Liver (tissue), 3 donors: ENCODE results near the gene KIAA1191.

Experiments used
- JUND ChIP-seq, 2 donors: IDR thresholded peaks; 2 replicates each; pipeline ENCODE4 v1.6.1; 2016; ENCODE audit warnings: antibody characterized with exemption in 2 of 2
- NR2F2 ChIP-seq: IDR thresholded peaks from 2 replicates; pipeline ENCODE4 v1.6.1; 2016; ENCODE audit warnings: antibody characterized with exemption
- RAD21 ChIP-seq, 2 donors: IDR thresholded peaks; 2 replicates each; pipeline ENCODE4 v1.6.1; 2016; ENCODE audit warnings: antibody characterized with exemption in 2 of 2, mild to moderate bottlenecking in 2 of 2
- SP1 ChIP-seq: IDR thresholded peaks from 2 replicates; pipeline ENCODE4 v1.6.1; 2018; ENCODE audit warnings: antibody characterized with exemption, mild to moderate bottlenecking
- TAF1 ChIP-seq: conservative IDR thresholded peaks from 2 replicates; pipeline ENCODE4 v1.6.1; 2016; ENCODE audit warnings: antibody characterized with exemption, mild to moderate bottlenecking
- YY1 ChIP-seq: IDR thresholded peaks from 2 replicates; pipeline ENCODE4 v1.6.1; 2016; ENCODE audit warnings: antibody characterized with exemption, mild to moderate bottlenecking
- TF ChIP-seq, protein P1 (sequence below): fragments of 150-350 bp; IDR thresholded peaks from 2 replicates; pipeline ENCODE4 v1.5.1; 2017; ENCODE audit warnings: improper control_type of control experiment, low read depth, low read length; ENCODE audit not compliant: missing input control
- TF ChIP-seq, protein P2 (sequence below): IDR thresholded peaks from 2 replicates; pipeline ENCODE4 v1.6.1; 2016; ENCODE audit warnings: antibody characterized with exemption, mild to moderate bottlenecking
- TF ChIP-seq, protein P3 (sequence below): IDR thresholded peaks from 2 replicates; pipeline ENCODE4 v1.6.1; 2016; ENCODE audit warnings: antibody characterized with exemption
- TF ChIP-seq, protein P4 (sequence below): IDR thresholded peaks from 2 replicates; pipeline ENCODE4 v1.6.1; 2016; ENCODE audit warnings: antibody characterized with exemption
- donor health status: healthy.
- donor health status: healthy.

DNA sequence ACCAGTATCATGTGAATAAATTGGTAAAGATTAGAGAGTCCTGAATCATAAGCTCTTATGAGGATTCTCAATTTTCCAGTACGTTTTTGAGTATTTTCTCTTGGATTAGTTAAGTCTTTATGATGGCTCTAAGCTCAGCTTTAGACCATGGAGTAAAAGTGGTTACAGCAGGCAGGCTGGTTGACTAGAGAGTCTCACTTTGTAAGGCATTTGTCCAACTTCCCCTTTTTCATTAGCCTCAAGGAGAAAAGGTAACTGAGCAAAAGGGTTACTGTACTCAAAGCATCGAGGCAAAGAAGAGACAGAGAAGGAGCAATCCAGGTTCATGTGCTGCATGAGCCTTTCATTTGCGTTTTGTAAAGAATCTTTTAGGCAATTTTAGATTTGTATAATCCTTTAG lies 18.3 kb upstream of the KIAA1191 start:
- TF ChIP-seq TAF1 (no peak), NR2F2 (no peak), JUND (IDR thresholded peaks at IDR 0.05) (no peak), SP1 (no peak), YY1 (no peak), RAD21 (IDR thresholded peaks at IDR 0.05) (no peak)
- TF ChIP-seq, protein P1, sequence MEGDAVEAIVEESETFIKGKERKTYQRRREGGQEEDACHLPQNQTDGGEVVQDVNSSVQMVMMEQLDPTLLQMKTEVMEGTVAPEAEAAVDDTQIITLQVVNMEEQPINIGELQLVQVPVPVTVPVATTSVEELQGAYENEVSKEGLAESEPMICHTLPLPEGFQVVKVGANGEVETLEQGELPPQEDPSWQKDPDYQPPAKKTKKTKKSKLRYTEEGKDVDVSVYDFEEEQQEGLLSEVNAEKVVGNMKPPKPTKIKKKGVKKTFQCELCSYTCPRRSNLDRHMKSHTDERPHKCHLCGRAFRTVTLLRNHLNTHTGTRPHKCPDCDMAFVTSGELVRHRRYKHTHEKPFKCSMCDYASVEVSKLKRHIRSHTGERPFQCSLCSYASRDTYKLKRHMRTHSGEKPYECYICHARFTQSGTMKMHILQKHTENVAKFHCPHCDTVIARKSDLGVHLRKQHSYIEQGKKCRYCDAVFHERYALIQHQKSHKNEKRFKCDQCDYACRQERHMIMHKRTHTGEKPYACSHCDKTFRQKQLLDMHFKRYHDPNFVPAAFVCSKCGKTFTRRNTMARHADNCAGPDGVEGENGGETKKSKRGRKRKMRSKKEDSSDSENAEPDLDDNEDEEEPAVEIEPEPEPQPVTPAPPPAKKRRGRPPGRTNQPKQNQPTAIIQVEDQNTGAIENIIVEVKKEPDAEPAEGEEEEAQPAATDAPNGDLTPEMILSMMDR = no peak
- TF ChIP-seq, protein P2, sequence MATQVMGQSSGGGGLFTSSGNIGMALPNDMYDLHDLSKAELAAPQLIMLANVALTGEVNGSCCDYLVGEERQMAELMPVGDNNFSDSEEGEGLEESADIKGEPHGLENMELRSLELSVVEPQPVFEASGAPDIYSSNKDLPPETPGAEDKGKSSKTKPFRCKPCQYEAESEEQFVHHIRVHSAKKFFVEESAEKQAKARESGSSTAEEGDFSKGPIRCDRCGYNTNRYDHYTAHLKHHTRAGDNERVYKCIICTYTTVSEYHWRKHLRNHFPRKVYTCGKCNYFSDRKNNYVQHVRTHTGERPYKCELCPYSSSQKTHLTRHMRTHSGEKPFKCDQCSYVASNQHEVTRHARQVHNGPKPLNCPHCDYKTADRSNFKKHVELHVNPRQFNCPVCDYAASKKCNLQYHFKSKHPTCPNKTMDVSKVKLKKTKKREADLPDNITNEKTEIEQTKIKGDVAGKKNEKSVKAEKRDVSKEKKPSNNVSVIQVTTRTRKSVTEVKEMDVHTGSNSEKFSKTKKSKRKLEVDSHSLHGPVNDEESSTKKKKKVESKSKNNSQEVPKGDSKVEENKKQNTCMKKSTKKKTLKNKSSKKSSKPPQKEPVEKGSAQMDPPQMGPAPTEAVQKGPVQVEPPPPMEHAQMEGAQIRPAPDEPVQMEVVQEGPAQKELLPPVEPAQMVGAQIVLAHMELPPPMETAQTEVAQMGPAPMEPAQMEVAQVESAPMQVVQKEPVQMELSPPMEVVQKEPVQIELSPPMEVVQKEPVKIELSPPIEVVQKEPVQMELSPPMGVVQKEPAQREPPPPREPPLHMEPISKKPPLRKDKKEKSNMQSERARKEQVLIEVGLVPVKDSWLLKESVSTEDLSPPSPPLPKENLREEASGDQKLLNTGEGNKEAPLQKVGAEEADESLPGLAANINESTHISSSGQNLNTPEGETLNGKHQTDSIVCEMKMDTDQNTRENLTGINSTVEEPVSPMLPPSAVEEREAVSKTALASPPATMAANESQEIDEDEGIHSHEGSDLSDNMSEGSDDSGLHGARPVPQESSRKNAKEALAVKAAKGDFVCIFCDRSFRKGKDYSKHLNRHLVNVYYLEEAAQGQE = no peak
- TF ChIP-seq, protein P3, sequence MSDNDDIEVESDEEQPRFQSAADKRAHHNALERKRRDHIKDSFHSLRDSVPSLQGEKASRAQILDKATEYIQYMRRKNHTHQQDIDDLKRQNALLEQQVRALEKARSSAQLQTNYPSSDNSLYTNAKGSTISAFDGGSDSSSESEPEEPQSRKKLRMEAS = no peak
- TF ChIP-seq, protein P4, sequence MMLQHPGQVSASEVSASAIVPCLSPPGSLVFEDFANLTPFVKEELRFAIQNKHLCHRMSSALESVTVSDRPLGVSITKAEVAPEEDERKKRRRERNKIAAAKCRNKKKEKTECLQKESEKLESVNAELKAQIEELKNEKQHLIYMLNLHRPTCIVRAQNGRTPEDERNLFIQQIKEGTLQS = no peak
